ENCODE results near the gene APOC3.

Gene APOC3

GRCh38 chr11:116875194-116875593 is 45.5 kb downstream of the APOC3 start:
- no peak for DNase-seq (ENCODE audit: low spot score)

GRCh38 chr11:116876656-116877055 is 46.9 kb downstream of the APOC3 start:
- no peak for DNase-seq (ENCODE audit: low spot score)

- peak; percentile 81 for DNase-seq (ENCODE audit: low spot score)
Measured at GRCh38 chr11:116879800-116880625, 50.3 kb downstream of the APOC3 start.

GRCh38 chr11:116881143-116881542 is 51.4 kb downstream of the APOC3 start:
- DNase-seq (ENCODE audit: low spot score), result no peak

- DNase-seq (ENCODE audit: low spot score), result peak; percentile 29
Measured at GRCh38 chr11:116882386-116882785, 52.7 kb downstream of the APOC3 start.

All from RKO (cell line).